Measurements from ENCODE around the gene ENHO.

GRCh38 chr9:34563262-34563661 is 40.5 kb upstream of the ENHO start:
- no peak for TF ChIP-seq POLR2AphosphoS5 (IDR thresholded peaks at IDR 0.05; ENCODE audit: low read depth, low read length)
- no peak for TF ChIP-seq SIN3A (IDR thresholded peaks at IDR 0.05; ENCODE audit: borderline replicate concordance, insufficient read depth, low read length)
- no peak for TF ChIP-seq TAF1 (IDR thresholded peaks at IDR 0.05; ENCODE audit: borderline replicate concordance, insufficient read depth, low read length)
- no peak for TF ChIP-seq REST (IDR thresholded peaks at IDR 0.05; ENCODE audit: insufficient read depth in 1 of 2, low read depth in 2 of 2, low read length in 2 of 2)
- TF ChIP-seq FOXP2 (optimal IDR thresholded peaks at IDR 0.05; ENCODE audit: borderline replicate concordance, extremely low read depth, extremely low read length, insufficient read depth): no peak

Data from PFSK-1 (cell line).